GM19239 (cell line): ENCODE measurements around the gene MAP1LC3B2.
A peak's percentile ranks its signal among the peaks of the same experiment; 100 is the strongest.

Source experiments
- DNase-seq: peaks from one replicate; pipeline ENCODE4 v3.0.0; 2011; ENCODE audit warnings: low spot score; ENCODE audit not compliant: insufficient read length
- FAIRE-seq: peaks from 2 replicates; lab custom pipeline; 2011; peaks lifted over from hg19 to GRCh38; lab: Jason Lieb, UNC

MAP1LC3B2 gene

GRCh38 chr12:116559162-116559935, at the start of gene MAP1LC3B2:
Gene MAP1LC3B2 (plus strand): TSS chr12:116559381. CDS start chr12:116575943, 16,562 bp downstream.
- peak; percentile 98 for FAIRE-seq
- DNase-seq = peak; percentile 59

GRCh38 chr12:116513944-116514343, 45.2 kb upstream of the MAP1LC3B2 start:
- FAIRE-seq (no peak), DNase-seq (no peak)

DNA sequence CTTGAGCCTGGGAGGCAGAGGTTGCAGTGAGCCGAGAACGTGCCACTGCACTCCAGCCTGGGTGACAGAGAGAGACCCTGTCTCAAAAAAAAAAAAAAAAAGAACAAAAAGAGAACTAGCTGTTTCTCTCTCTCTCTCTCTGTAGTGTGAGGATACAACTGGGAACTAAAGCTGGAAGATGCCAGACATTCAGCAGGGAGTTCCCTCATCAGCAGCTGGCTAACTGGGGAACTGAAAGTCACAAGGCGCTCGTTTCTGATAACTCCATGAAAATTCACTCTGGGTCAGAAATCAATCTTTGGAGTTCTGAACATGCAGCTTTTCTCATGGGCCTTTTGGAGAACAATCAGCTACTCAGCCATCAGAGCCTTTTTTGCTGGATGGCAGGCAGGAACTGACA, 43.5 kb upstream of the MAP1LC3B2 start:
- DNase-seq (no peak), FAIRE-seq (no peak)

- FAIRE-seq (no peak), DNase-seq (no peak)
Measured at GRCh38 chr12:116516657-116517056, 42.5 kb upstream of the MAP1LC3B2 start.

DNA sequence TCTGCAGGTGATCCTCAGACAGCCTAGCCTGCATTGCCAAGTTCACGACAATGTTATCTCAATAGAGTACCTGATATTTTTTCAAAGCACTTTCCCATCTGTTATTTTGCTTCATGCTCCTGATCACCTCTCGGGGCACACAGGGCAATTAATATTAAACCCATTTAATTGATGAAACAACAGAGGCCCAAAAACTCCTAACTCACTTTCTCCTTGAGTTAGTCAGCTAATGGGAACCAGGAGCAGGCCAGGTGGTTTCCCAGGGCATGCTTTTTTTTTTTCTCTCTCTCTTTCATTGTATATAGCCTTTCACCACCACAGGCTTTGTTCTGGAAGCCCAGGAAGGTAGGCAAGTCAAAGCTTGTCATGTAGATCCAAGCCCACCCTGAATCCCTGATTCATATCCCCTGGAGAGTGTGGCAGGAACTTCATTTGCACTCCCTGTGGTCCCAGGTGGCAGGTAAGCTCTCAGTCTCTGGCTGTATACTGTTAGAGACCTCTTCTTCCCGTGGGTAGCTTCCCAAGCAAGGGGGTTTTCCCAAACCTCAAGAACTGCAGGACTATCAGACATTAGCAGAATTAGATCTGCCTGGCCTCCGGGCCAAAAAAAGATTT, 41.6 kb upstream of the MAP1LC3B2 start:
- FAIRE-seq (no peak), DNase-seq (no peak)

DNA sequence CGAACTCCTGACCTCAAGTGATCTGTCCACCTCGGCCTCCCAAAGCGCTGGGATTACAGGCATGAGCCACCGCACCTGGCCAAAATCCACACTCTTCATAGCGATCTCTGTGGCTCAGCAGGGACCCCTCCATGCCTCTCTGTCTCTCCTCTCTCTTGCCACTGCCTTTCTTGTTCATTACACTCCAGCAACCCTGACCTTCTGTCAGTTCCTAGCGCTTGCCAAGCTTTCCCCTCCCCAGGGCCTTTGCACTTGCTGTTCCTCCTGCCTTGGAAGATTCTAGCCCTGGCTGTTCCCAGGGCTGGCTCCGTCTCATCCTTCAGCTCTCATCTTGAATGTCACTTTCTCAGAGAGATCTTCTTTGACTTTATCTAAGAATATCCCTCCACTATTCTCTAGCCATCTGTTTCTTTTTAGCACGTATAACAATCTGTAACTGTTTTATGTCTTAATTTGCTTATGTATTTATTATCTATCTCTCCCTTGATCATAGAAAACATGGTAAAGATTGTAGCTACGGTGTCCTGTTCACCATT, 38.9 kb upstream of the MAP1LC3B2 start:
- no peak for DNase-seq
- FAIRE-seq = no peak

GRCh38 chr12:116520801-116521471, 38.2 kb upstream of the MAP1LC3B2 start:
- DNase-seq (no peak), FAIRE-seq (no peak)

GRCh38 chr12:116524311-116524710, 34.9 kb upstream of the MAP1LC3B2 start:
- FAIRE-seq (no peak), DNase-seq (no peak)

- DNase-seq (no peak), FAIRE-seq (no peak)
Measured at GRCh38 chr12:116524964-116525379, 34.2 kb upstream of the MAP1LC3B2 start.

GRCh38 chr12:116525418-116526001, 33.7 kb upstream of the MAP1LC3B2 start:
- DNase-seq = no peak
- FAIRE-seq = no peak

DNA sequence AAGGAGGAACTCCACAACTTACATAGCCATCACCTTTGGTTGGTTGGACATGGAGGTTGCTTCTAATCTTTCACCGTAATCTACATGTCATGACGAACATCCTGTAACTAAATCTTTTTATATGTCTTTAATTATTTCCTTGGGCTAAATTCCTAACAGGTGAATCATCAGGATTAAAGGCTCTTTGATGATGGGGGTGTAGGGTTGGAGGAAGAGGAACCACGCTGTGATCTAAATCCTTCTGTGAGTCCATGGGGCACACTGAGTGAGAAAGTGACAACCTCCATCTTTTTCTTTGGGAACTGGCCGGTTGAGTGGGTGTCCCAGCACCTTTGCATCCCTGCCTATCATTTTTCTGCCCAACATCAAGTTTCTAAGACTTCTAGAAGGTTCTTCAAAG, 31.1 kb upstream of the MAP1LC3B2 start:
- FAIRE-seq = no peak
- DNase-seq = no peak

GRCh38 chr12:116528498-116528897, 30.7 kb upstream of the MAP1LC3B2 start:
- FAIRE-seq = no peak
- no peak for DNase-seq

GRCh38 chr12:116529048-116529447, 30.1 kb upstream of the MAP1LC3B2 start:
- no peak for FAIRE-seq
- DNase-seq = no peak

- FAIRE-seq (no peak), DNase-seq (no peak)
Measured at GRCh38 chr12:116529686-116530085, 29.5 kb upstream of the MAP1LC3B2 start.

DNA sequence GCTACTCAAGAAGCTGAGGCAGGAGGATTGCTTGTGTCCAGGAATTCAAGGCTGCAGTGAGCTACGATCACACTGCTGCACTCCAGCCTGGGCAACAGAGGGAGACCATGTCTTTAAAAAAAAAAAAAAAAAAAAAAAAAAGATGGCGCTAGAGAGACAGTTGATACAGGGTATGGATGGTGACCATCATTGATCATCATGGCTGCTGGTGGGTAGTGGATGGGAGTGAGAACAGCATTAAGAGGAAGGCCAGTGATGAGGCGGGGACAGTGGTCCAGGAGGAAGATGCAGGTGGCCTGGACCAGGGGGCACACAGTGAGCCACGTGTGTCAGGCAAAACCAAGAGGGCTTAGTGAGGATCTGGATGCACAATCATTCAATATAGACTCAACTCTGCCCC, 26.8 kb upstream of the MAP1LC3B2 start:
- DNase-seq = no peak
- FAIRE-seq = no peak

GRCh38 chr12:116532986-116533342, 26.2 kb upstream of the MAP1LC3B2 start:
- FAIRE-seq (no peak), DNase-seq (no peak)

GRCh38 chr12:116533343-116534251, 25.6 kb upstream of the MAP1LC3B2 start:
- FAIRE-seq (peak; percentile 48), DNase-seq (peak; percentile 59)

DNA sequence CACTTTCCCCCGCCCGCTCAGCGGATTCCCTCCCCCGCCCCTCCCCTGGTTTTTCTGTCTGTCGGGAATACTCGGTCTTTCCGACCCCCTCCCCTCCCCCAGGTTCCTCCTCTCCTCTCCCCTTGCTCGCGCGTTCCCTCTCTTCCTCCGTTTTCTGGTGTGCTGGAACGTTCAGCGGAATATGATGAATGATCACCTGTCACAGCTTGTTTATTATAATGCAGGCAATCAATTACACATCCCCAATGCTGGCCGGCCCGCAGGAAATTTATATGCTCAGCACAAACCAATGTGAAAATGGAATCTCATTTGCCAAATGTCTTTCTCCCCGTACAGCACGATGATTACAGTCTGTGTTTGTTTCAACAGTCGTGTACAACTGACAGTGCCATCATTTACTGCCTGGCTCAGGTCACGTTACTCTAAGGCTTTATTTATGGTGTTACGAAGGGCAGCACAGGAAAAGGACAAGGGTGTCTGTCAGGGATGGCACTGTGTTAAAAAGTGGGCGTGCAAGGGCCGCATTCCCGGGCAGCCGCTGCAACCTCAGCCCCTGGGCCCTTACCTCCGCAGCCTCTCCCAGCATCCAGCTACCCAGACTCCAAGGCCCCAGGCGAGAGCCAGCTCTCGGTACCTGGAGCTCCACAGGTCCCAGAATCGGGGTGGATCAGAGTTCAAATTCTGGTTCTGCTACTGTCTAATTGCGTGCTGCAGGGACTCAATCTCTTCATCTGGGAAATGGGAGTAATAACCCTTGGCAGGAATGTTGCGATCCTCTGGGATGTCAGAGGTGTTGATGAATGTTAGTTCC, 24.7 kb upstream of the MAP1LC3B2 start:
- FAIRE-seq = peak; percentile 39
- DNase-seq = no peak

GRCh38 chr12:116535241-116535640, 23.9 kb upstream of the MAP1LC3B2 start:
- DNase-seq (no peak), FAIRE-seq (no peak)
